NCI-H2029 treated with DMSO at 0.1 percent for 48 hours (cell line): Measurements from ENCODE around the gene LRRK2.
"Not testable (repeated sequence)": the region's sequence is repeated elsewhere in the genome, so short reads cannot be mapped to it uniquely, and the experiment has no call there.

Source experiments
- DNase-seq: peaks from one replicate; lab custom pipeline; 2025; lab: John Stamatoyannopoulos, UW

The LRRK2 gene

DNA sequence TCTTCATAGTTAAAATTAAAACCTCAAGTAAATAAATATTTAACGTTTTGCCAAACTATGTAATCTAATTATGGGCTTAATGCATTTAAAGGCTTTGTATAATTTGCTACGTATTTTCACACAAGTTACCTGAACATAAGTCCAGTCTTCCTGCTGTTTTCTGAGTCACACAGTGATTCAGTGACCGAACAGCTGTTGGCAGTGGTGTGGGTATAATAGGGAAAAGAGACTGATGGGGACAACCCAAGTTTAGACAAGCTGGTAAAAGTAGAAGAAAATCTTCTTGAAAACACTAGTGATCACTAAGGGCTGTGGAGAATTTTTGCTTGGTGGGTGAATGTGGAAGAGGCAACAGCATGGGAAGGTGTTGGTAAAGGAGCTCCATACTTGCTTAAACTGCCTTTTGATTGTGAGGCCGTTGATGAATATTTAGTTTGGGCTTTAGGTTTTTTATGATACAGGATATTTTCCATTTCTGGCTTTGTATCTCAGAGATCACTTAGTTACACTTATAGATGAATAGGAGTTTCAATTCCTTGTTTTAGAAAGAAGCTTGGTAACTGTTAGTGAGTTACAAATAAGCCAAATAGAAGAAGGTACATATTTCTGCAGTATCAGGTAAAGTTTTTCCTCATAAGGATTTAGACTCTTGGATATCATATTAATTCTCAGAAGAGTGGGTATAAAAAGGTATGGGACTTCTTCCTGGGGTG, 23.9 kb downstream of the LRRK2 start:
- no peak for DNase-seq

DNA sequence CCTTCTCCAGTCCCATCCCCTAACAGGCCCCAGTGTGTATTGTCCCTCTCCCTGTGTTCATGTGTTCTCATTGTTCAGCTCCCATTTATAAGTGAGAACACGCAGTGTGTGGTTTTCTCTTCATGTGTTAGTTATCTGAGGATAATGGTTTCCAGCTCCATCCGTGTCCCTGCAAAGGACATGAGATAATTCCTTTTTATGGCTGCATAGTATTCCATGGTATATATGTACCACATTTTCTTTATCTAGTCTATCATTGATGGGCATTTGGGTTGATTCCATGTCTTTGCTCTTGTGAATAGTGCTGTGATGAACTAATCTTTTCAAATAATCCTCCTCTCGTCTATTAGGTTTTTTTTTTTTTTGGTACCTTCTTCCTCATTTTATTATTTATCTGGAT, 25.9 kb downstream of the LRRK2 start:
- DNase-seq, result not testable (repeated sequence)

DNA sequence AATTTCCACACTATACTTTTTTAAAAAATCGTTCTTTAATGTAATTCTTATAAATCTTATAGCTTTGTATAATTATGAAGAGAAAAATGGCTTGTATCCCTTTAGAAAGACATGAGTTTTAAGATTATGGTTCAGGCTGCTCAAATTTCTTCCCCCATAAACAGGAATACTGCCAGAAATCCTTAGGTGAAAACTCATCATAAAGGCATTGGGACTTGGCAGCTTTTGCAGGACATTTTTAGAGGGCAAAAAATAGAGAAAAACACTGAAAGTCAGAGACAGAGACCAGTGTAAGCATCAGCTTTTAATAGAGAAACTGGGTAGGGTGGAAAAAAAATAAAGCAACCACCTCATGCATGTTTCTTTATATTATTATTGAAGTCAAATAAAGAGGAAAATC, 29.1 kb downstream of the LRRK2 start:
- no peak for DNase-seq

DNA sequence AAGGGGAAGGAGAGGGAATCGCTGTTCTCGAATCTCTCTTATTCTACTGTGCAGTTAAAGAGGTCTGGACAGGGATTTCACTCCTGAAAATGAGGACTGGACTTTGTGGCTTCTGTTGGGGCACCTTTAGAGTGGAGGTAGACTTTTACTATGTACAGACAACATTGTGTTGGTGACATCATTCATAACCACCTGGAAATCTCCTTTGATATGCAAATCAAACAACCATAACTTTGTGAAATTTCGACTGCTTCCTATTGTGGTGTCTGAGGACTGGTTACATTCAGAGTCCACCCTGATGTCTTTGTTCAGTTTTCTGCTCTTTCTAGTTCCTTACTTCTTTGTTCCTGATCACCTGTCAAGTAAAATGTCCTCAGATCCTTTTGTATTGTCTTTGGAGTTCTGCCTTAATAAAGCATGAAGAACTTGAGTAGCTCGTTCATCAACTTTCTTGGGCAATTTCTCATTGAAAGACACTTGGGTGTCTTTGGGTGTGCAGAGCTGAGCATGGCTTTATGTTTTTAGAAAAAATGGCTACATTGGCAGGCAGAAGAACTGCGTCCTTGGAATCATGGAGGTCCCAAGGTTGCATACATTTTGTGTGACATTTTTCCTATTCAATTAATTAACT, 29.8 kb downstream of the LRRK2 start:
- DNase-seq, result no peak

DNA sequence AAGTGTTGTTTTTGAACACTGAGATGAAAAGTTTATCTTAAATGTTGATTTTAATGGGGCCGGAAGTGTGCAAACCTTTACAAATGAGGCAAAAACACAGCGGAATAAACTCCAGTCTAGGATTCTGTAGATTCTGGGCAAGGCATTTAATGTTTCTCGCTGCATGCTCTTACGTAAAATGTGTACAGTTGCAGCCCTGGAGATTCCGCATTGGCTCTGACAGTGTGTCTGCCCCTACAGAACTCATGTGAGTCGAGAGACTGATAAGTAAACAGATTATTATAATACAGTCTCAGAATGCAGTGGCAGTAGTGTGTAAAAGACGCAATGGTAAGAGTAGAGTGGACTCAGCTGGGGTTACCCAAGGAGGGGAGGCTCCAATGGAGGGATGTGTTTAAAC, 33.6 kb downstream of the LRRK2 start:
- no peak for DNase-seq

DNA sequence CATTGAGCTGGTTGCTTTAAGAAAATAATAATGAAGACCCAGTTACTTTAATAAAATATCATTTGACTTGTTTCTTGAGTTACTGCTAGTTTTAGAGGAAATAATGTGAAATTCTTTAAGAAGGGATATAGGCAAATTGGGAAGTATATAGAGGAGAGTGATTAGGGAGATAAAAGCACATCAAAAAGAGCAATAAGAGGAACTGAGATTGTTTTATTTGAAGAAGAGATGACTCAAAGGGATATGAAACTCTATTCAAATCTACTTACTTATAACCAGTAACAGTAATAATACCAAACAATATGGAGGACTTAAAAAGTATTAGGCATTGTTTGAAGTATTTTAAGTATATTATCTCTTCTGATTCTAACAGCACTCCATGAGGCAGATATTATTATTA, 37.1 kb downstream of the LRRK2 start:
- DNase-seq, result no peak

DNA sequence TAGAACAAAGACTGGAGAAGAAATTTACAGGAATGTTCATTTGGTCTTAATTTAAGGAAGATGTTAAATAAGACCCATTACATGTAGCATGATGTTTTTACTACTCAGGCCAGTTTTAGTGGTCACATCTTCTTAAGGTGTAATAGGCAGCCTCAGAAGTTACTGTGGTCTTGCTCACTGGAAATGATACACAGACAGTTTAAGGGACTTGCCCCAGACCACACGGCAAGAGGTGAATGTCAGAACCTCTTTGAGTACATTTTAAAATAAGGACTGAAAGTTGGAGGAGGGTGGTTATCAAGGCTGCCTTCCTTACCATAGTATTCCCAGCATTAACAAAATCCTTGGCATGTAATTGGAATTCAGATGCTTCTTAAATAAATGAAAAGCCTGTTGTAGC, 37.9 kb downstream of the LRRK2 start:
- DNase-seq, result no peak

DNA sequence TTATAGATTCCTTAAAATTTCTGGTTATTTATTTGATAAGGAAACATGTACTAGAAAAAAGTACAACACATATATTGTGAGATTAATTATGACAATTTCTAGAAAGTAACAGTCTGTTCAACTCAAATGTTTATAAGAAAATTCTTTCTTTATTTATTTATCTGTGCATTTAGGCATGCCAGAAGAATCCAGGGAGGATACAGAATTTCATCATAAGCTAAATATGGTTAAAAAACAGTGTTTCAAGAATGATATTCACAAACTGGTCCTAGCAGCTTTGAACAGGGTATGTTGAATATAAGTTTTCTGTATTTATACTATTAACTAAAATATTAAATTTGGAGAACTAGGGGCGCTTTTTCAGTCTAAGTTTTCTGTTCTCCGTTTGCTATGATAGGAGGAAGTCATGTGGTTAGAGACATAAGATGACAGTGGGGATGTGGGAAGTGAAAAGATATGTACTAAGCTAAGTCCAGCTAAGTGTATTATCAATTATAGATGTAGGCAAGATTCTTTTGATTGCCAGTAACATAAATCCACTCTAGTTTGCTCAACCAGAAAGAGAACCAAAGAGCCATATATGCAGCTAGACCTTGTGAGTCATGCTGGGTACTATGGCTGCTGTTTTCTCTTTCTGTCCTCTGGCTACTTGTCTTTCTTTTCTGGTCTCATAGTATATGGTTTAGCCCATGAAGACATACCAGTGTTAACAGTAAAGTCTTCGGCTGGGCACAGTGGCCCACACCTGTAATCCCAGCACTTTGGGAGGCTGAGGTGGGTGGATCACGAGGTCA, 39.0 kb downstream of the LRRK2 start:
- DNase-seq, result no peak

DNA sequence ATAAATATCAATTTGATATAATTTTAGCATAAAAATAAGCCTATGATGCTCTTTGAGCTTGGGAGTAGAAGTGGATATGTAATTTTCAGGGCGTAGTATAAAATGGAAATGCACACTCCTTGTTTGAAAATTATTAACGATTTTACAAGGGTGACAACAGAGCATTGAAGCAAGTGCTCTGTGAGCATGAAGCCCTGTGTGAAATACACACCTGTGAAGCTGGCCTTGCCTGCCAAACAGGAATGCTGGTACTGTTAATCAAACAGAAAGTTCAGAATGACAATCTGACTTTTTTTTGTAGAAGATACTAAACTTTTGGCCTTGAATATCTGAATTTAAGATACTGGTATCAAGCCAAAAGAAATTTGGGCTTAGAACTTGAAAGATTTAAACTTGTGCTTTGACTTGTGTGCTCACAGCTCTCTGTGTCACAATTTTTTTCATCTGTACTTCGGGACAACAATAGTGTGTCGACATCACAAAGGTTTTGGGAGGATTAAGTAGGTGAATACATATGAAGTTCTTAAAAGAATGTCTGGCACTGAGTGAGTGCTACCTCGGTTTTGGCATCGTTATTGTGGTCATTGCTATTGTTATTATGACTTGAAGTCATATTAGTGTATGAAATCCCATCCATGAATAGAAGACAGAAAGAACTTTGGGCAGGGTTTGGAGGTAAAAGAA, 47.3 kb downstream of the LRRK2 start:
- no peak for DNase-seq

DNA sequence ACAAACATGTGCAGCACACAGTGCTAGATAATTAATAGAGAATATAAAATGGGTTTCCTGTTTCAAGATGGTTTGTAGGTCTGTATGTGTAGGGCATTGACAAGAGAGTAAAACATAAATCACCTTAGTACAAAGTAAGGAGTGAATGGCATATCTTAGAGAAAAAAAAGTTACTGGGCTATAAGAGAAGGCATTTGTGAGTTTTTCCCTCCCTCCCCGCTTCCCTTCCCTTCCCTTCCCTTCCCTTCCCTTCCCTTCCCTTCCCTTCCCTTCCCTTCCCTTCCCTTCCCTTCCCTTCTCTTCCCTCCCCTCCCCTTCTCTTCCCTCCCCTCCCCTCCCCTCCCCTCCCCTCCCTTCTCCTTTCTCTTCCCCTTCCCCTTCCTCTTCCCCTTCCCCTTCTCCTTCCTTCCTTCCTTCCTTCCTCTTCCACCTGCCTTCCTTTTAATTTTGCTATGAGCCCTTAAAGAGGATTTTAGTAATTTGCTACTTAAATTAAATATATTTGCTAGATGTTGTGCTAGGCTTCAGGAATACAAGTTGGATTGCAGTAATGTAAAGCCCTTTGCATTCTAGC, 57.1 kb downstream of the LRRK2 start:
- no peak for DNase-seq

DNA sequence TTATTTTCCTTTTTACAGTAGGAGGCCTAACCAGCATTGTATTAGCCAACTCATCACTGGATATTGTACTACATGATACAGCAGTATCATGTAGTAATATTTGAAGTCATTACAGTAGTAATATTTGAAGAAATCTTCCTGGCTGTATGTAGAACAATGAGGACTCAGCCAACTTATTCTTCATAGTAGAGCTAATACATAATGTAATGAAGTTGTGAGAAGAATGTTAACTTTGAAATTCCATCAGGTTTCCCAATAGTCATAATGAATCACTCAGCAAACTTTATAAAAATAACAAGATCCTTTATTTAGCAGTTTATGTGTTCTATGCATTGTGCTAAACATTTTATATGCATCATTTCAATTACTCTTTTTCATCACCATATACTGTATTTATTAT, 61.8 kb downstream of the LRRK2 start:
- no peak for DNase-seq

DNA sequence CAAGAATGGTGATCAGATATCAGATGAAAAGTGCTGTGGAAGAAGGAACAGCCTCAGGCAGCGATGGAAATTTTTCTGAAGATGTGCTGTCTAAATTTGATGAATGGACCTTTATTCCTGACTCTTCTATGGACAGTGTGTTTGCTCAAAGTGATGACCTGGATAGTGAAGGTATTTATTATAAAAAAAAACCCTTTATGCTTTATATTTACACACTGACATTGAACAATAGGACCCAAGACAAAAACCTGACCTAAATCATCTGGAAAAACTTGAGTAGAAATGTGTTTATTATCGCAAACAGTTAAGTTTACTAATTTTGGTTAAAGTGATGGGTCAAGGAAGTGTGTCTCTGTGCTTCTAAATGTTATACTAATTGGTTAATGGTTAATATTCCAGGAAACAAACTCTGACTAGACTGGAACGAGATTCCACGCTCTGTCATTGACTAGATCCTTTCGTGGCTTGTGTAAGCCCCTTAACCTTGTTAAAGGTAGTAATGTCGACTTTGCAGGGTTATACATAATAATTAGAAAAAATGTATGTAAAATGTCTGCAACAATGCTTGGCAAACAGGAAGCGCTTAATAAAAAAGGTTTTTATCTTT, 62.7 kb downstream of the LRRK2 start:
- DNase-seq, result no peak

DNA sequence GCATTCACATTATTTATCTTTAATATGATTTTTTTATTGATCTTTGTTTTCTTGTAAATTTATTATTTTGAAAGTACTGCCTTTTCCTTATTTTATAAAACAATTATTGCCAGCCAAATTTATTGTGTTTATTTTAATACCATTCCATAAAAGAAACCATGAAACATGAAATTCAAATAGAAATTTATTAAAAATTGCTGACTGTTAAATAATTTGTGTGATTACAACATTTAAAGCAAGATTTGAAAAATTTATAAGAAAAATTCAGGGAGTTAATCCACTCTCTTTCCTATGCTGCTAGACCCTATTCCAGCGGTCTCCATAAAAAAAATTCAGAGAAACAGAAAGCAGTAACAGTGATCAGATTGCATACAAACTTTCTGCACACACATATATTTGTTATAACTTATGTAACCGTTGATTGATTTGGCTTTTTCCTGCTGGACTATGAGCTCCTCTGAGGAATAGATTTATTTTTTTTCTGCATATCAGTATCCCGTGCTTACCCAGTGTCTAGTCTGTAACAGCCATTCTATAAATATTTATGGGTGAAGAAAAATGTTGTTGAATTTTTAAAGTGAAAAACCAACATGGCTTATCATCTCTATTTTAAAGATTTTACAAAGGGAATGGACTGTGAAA, 68.1 kb downstream of the LRRK2 start:
- DNase-seq, result no peak

DNA sequence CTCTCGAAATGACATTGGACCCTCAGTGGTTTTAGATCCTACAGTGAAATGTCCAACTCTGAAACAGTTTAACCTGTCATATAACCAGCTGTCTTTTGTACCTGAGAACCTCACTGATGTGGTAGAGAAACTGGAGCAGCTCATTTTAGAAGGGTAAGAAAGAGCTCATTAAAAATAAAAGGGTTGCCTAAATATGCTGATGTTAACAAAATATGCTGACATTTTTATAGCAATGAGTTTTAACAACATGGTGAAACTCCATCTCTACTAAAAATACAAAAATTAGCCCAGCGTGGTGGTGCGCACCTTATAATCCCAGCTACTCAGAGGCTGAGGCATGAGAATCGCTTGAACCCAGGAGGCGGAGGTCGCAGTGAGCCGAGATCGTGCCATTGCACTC, 73.5 kb downstream of the LRRK2 start:
- no peak for DNase-seq

DNA sequence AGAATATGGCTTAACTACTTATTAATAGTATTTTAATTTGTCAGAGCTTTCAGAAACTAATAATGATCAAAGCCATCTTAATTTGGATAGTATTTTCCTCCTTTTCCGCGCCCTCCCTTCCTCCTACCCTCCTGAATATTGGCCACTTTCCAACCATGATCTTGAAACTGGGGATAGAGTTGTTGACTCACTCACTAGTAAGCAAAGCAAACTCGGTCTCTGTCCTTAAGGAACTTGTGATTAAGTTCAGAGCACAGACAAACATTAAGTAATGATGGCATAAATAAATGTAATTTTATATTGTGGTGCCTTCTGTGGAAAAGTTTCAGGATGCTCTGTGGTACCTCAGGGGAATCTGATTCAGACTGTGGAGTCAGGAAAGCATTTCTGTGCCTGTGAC, 75.7 kb downstream of the LRRK2 start:
- no peak for DNase-seq

DNA sequence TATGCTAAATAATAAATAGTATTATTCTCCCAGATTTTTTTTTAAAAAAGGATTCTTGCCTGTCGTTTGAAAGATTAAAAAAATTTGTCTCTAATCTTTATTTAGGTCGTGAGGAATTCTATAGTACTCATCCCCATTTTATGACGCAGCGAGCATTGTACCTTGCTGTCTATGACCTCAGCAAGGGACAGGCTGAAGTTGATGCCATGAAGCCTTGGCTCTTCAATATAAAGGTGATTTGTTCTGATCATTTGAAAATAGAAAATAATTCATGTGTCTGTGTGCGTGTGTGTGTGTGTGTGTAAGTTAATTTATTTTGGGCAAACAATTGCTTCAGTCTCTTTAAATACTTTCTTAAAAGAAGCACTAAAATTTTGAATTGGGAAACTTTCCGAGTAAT, 84.2 kb downstream of the LRRK2 start:
- DNase-seq, result no peak

DNA sequence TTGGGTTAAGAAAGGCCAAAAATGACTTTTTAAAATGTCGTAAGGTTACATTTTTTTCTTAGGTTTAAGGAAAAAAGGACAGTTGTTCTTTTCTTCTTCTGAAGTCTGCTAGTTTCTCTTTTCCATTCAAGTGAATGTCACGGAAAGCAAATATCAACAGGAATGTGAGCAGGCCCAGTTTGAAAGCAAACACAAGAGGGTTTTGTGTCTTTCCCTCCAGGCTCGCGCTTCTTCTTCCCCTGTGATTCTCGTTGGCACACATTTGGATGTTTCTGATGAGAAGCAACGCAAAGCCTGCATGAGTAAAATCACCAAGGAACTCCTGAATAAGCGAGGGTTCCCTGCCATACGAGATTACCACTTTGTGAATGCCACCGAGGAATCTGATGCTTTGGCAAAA, 85.4 kb downstream of the LRRK2 start:
- no peak for DNase-seq

DNA sequence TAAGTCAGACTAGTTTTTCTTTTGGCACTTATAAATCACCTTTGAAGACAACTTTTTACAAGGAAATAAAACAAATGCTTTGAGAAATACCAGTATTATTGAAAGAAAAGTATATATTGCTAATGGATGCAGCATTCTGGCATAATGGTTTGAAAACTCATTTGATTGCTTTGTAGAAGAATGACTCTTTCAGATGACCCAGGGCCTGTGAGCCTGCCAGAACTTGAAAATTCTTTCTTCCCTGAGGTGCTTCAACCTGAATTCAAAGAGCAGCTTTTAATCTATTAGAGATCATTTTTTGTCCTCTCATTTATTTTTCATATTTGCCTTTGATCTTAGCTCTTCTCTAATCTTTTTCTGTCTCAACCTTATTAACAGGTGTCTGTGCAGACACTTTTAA, 87.4 kb downstream of the LRRK2 start:
- DNase-seq, result no peak

DNA sequence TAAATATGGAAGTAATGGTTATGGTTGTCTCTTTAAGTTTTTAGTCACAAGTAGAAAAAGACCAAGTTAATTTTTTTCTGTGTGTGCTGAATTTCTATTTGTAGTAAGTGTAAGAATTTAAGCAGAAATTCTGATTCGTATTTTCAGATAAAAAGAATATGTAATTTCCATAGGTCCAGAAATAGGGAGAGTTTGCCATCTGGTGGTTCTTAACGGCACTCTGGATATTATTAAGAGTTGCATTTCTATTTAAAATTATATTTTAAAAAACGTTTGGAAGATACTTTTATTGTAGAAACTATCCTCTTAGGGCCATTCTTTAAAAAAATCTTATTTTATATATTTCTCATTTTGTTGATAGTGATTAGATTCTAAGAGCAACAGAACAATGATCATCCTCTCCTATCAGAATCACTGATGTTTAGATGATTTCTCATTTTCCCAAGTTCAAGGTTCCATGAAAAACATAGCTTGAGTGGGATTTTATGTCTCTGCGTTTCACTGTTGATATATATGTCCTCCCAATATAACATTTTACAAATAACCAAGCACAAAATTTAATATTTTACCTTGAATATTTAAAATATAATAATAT, 88.3 kb downstream of the LRRK2 start:
- no peak for DNase-seq

DNA sequence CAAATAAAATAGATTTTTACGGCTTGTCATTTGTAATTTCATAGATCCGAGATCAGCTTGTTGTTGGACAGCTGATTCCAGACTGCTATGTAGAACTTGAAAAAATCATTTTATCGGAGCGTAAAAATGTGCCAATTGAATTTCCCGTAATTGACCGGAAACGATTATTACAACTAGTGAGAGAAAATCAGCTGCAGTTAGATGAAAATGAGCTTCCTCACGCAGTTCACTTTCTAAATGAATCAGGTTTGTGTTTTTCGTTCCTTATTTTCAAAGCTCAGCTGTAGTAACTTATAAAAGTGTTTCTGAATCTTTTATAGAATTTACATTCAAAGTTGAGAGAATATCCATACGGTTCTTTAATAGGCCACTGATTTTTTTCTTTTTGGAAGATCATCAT, 89.1 kb downstream of the LRRK2 start:
- no peak for DNase-seq

DNA sequence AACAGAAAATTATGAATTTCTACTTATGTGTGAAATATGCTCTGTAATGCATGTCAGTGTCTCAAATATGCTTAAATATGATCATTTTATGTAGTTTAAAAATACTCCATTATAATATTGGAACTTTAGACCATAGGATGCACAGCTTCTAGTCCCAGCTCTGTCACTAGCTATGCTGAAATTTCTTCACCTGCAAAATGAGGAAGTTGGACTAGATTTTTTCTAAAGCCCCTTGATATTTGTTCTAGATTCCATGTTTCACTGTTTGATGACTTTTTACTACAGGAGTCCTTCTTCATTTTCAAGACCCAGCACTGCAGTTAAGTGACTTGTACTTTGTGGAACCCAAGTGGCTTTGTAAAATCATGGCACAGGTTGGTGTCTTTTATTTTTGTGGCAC, 90.1 kb downstream of the LRRK2 start:
- DNase-seq, result no peak
